PC-3 (cell line): Measurements from ENCODE around the gene IMPDH1. TPM values are rescaled to one million over a fixed set of nuclear protein-coding genes. Genes with fewer than 3 reads are reported as not detected.

Experiments used
- ATAC-seq: fragments of 200-7000 bp; cut with Tn5 transposase; 2 replicates; pipeline ENCODE4 v1.9.1; 2020; ENCODE audit warnings: mild to moderate bottlenecking, moderate library complexity
- BruUV-seq: library from RNA; stranded (reverse); fragments of 400-500 nt; replicated peaks from 2 replicates; lab custom pipeline; 2021; lab: Mats Ljungman, UMichigan
- CTCF ChIA-PET: fragments of 300-600 bp; sonication (Branson Sonifier 250); formaldehyde crosslinking; loops from one replicate; lab custom pipeline; 2022; ENCODE audit warnings: antibody characterized with exemption; lab: Charles Lee
- POLR2A ChIA-PET: fragments of 300-600 bp; sonication (Branson Sonifier 250); formaldehyde crosslinking; loops from one replicate; lab custom pipeline; 2022; ENCODE audit warnings: antibody characterized with exemption; ENCODE audit not compliant: unreplicated experiment; lab: Charles Lee
- DNase-seq: peaks from one replicate; pipeline ENCODE4 v3.0.0-alpha.2; 2015
- H2AFZ ChIP-seq: fragments of 300-600 bp; sonication (generic); 2 replicates; pipeline ENCODE4 v1.6.0; 2016; ENCODE audit warnings: antibody characterized with exemption, low read length
- H3F3A ChIP-seq: fragments of 300-600 bp; sonication (generic); one replicate; pipeline ENCODE4 v1.6.0; 2017; ENCODE audit warnings: antibody characterized with exemption, low read length, control low read depth, mild to moderate bottlenecking; ENCODE audit not compliant: unreplicated experiment
- H3K27ac ChIP-seq: fragments of 300-600 bp; sonication (generic); 2 replicates; pipeline ENCODE4 v1.5.1; 2016; ENCODE audit warnings: mild to moderate bottlenecking, low read length
- H3K27me3 ChIP-seq: fragments of 300-600 bp; sonication (generic); 2 replicates; pipeline ENCODE4 v1.6.1; 2016; ENCODE audit warnings: low read length, mixed read lengths
- H3K36me3 ChIP-seq: fragments of 300-600 bp; sonication (generic); 2 replicates; pipeline ENCODE4 v1.6.1; 2016; ENCODE audit warnings: low read depth, mixed run types, low read length, mixed read lengths
- H3K4me1 ChIP-seq: fragments of 300-600 bp; sonication (generic); 2 replicates; pipeline ENCODE4 v1.5.1; 2016; ENCODE audit warnings: low read length; ENCODE audit not compliant: insufficient read depth
- H3K4me2 ChIP-seq: fragments of 300-600 bp; sonication (generic); 2 replicates; pipeline ENCODE4 v1.6.0; 2016; ENCODE audit warnings: low read length
- H3K4me3 ChIP-seq: fragments of 300-600 bp; sonication (generic); 2 replicates; pipeline ENCODE4 v1.5.1; 2016; ENCODE audit warnings: mild to moderate bottlenecking, low read length, mixed read lengths
- H3K79me2 ChIP-seq: fragments of 300-600 bp; sonication (generic); 2 replicates; pipeline ENCODE4 v1.6.1; 2017; ENCODE audit warnings: low read length, mixed read lengths
- H3K9ac ChIP-seq: fragments of 300-600 bp; sonication (generic); 2 replicates; pipeline ENCODE4 v1.6.0; 2016; ENCODE audit warnings: mild to moderate bottlenecking, low read length
- H3K9me2 ChIP-seq: fragments of 300-600 bp; sonication (generic); replicated peaks from 2 replicates; pipeline ENCODE4 v1.6.1; 2016; ENCODE audit warnings: mixed run types, low read length, mixed read lengths
- H3K9me3 ChIP-seq: fragments of 300-600 bp; sonication (generic); 2 replicates; pipeline ENCODE4 v1.6.1; 2016; ENCODE audit warnings: low read length, mixed read lengths
- H4K20me1 ChIP-seq: fragments of 300-600 bp; sonication (generic); 2 replicates; pipeline ENCODE4 v1.6.1; 2016; ENCODE audit warnings: low read length, mixed read lengths
- CTCF ChIP-seq: fragments of 300-600 bp; sonication (generic); conservative IDR thresholded peaks from 2 replicates; pipeline ENCODE4 v1.5.1; 2017; ENCODE audit warnings: antibody characterized with exemption, low read depth, mild to moderate bottlenecking, low read length
- EZH2 ChIP-seq: fragments of 300-600 bp; sonication (generic); IDR thresholded peaks from one replicate; pipeline ENCODE4 v1.6.1; 2017; ENCODE audit warnings: antibody characterized with exemption, mild to moderate bottlenecking, low read length; ENCODE audit not compliant: unreplicated experiment
- EZH2phosphoT487 ChIP-seq: fragments of 300-600 bp; sonication (generic); IDR thresholded peaks from 2 replicates; pipeline ENCODE4 v1.6.1; 2018; ENCODE audit warnings: mild to moderate bottlenecking, antibody characterized with exemption, low read length, borderline replicate concordance
- intact Hi-C: fragments of 100-400 bp; cut with micrococcal nuclease; formaldehyde crosslinking; loops from 2 replicates; pipeline ENCODE4 v1.9.0; 2023
- total RNA-seq: library from RNA; depleted of rRNA; stranded (reverse); fragments of >200 nt; gene quantifications from 2 replicates; pipeline ENCODE4 v1.2.3, GENCODE V29; 2014; rRNA removed

Gene IMPDH1
- total RNA-seq, 1 experiment from 2014 or later: 128 TPM

- intact Hi-C loops: no loop called here
- Histone ChIP-seq H3K9me2 (no peaks in the 10 kb centered on the region), H3F3A (no peaks in the 10 kb centered on the region), H3K4me3 (peak within 1 kb of the TSS; percentile 89), H3K9me3 (no peaks in the 10 kb centered on the region), H3K4me2 (peak within 1 kb of the TSS; percentile 93), H3K4me1 (peaks cover 8% of the 10 kb centered on the region; the same call in 1 of the 2 replicates), H2AFZ (peak within 1 kb of the TSS; percentile 84), H3K36me3 (peaks cover 8% of the 10 kb centered on the region; the same call in 1 of the 2 replicates), H4K20me1 (peaks cover 7% of the 10 kb centered on the region; the same call in 1 of the 2 replicates), H3K9ac (peak within 1 kb of the TSS; percentile 96), H3K79me2 (peaks cover 43% of the 10 kb centered on the region), H3K27me3 (no peaks in the 10 kb centered on the region), H3K27ac (peak within 1 kb of the TSS; percentile 72)
- ChIA-PET CTCF (interaction anchor here (0.6 to 1.0 kb wide), 4 partner anchors 43 to 786 kb away, joined by 3 to 5 read pairs (median 3); no protein-coding TSS in a partner anchor), POLR2A (interaction anchor here (0.6 to 0.7 kb wide), 2 partner anchors 45 to 47 kb away, joined by 3 to 4 read pairs; no protein-coding TSS in a partner anchor)
- TF ChIP-seq EZH2 (no peak), EZH2phosphoT487 (no peak), CTCF (no peak)
- BruUV-seq: no TSS peak
- DNase-seq: peak; percentile 93
- ATAC-seq: peak; percentile 85
These were observed 66.0 kb downstream of the IMPDH1 start, which contains the start of gene RBM28 for GRCh38 chr7:128343554-128344430. TSS of gene RBM28 (minus strand) at chr7:128343908. CDS start at chr7:128343793, 115 bp downstream.

Other genes starting within 250 kb of the IMPDH1 start
- not detected in 2 replicates for gene LEP, start 168.7 kb downstream of the IMPDH1 start, total RNA-seq
- gene RBM28, start 66.1 kb downstream of the IMPDH1 start, total RNA-seq: 45.3 and 59.4 TPM in 2 replicates
- 0.36 and 0.69 TPM in 2 replicates for gene PRRT4, start 48.3 kb downstream of the IMPDH1 start, total RNA-seq
- 25.7 and 29.1 TPM in 2 replicates for gene HILPDA, start 45.9 kb upstream of the IMPDH1 start, total RNA-seq
- gene METTL2B, start 66.8 kb upstream of the IMPDH1 start, total RNA-seq: 33.8 and 37.1 TPM in 2 replicates